ENCODE measurements around the gene KHDC4. TPM values are rescaled to one million over a fixed set of nuclear protein-coding genes. Genes with fewer than 3 reads are reported as not detected.
"Not testable (repeated sequence)": the region's sequence is repeated elsewhere in the genome, so short reads cannot be mapped to it uniquely, and the experiment has no call there.

The KHDC4 gene
- total and polyA plus RNA-seq, 9 of the 15 experiments (the other 6 are each of a cell fraction or from before 2014, with no cell fraction given), result 12.1 to 185 (median 65.6) TPM

- H4K20me1 ChIP-seq (replicated peaks; ENCODE audit: control insufficient read depth, insufficient read depth, low read length); intact Hi-C loops (cut with micrococcal nuclease); CTCF ChIA-PET (ENCODE audit: low intra/inter-chr PET ratio); H3K9me3 ChIP-seq (replicated peaks; ENCODE audit: control insufficient read depth, insufficient read depth, low read depth, low read length); H3K9ac ChIP-seq (ENCODE audit: insufficient read depth in 1 of 2, low read depth in 2 of 2, low read length in 2 of 2); in situ Hi-C loops (cut with MboI); H3K27ac ChIP-seq (ENCODE audit: extremely low read depth, low read depth, low read length); H3K79me2 ChIP-seq (ENCODE audit: control insufficient read depth, insufficient read depth, low read length); DNase-seq (ENCODE audit: extremely low read depth in 1 of 4, low spot score in 3 of 4); H3K9me1 ChIP-seq (ENCODE audit: control insufficient read depth, insufficient read depth, low read length); FAIRE-seq; H3K4me3 ChIP-seq; H3K4me2 ChIP-seq (ENCODE audit: insufficient read depth, low read length); BruUV-seq (replicated peaks); H2AFZ ChIP-seq (ENCODE audit: low read depth, low read length); ATAC-seq; H3K27me3 ChIP-seq (ENCODE audit: control insufficient read depth in 2 of 2, insufficient read depth in 2 of 2, low read length in 2 of 2): not testable (repeated sequence)
- POLR2A ChIA-PET, result interaction anchor here (0.8 to 1.0 kb wide), 3 partner anchors 12 to 30 kb away, joined by 3 read pairs; no protein-coding TSS in a partner anchor
- H3K4me1 ChIP-seq (replicated peaks in 1 of 2; ENCODE audit: control insufficient read depth in 2 of 2, insufficient read depth in 2 of 2, low read length in 2 of 2), result peaks cover 3 to 16% of the 10 kb centered on the region in 2 experiments; a peak in 4 of 5 replicates
- WGBS (ENCODE audit: insufficient coverage, low coverage, missing lambda C conversion rate), result 80% methylated on average over 8 of the region's 8 CpGs
- H3K36me3 ChIP-seq (ENCODE audit: control insufficient read depth, insufficient read depth, low read length), result peaks cover 47% of the 10 kb centered on the region
These were observed 37.7 kb downstream of the KHDC4 start for GRCh38 chr1:155896476-155896875.

GRCh38 chr1:155895617-155896016, 38.6 kb downstream of the KHDC4 start:
- FAIRE-seq; H3K9me1 ChIP-seq (ENCODE audit: control insufficient read depth, insufficient read depth, low read length); H3K79me2 ChIP-seq (ENCODE audit: control insufficient read depth, insufficient read depth, low read length); CTCF ChIA-PET (ENCODE audit: low intra/inter-chr PET ratio); in situ Hi-C loops (cut with MboI); H3K9me3 ChIP-seq (replicated peaks; ENCODE audit: control insufficient read depth, insufficient read depth, low read depth, low read length); BruUV-seq (replicated peaks); DNase-seq (ENCODE audit: extremely low read depth in 1 of 4, low spot score in 3 of 4); H3K4me2 ChIP-seq (ENCODE audit: insufficient read depth, low read length); H2AFZ ChIP-seq (ENCODE audit: low read depth, low read length); H3K4me3 ChIP-seq; H4K20me1 ChIP-seq (replicated peaks; ENCODE audit: control insufficient read depth, insufficient read depth, low read length); ATAC-seq; intact Hi-C loops (cut with micrococcal nuclease); H3K27me3 ChIP-seq (ENCODE audit: control insufficient read depth in 2 of 2, insufficient read depth in 2 of 2, low read length in 2 of 2); H3K9ac ChIP-seq (ENCODE audit: insufficient read depth in 1 of 2, low read depth in 2 of 2, low read length in 2 of 2); H3K27ac ChIP-seq (ENCODE audit: extremely low read depth, low read depth, low read length): not testable (repeated sequence)
- H3K36me3 ChIP-seq (ENCODE audit: control insufficient read depth, insufficient read depth, low read length), result peaks cover 38% of the 10 kb centered on the region
- POLR2A ChIA-PET, result interaction anchor here (0.6 to 2.0 kb wide), 7 partner anchors 9 to 38 kb away, joined by 3 to 14 read pairs (median 4); partner anchors contain the start of genes GON4L and SYT11
- 71% methylated on average over 4 of the region's 6 CpGs for WGBS (ENCODE audit: insufficient coverage, low coverage, missing lambda C conversion rate)
- TF ChIP-seq ZNF121 (CRISPR knock-in tag; conservative IDR thresholded peaks at IDR 0.05), result peak; percentile 53; the same call in 1 of the 2 replicates
- peaks cover 0 to 13% of the 10 kb centered on the region in 2 experiments; a peak in 3 of 5 replicates for H3K4me1 ChIP-seq (replicated peaks in 1 of 2; ENCODE audit: control insufficient read depth in 2 of 2, insufficient read depth in 2 of 2, low read length in 2 of 2)

All from K562 (cell line).